Osteoblast (primary cell): ENCODE measurements around the gene DECR2. TPM values are rescaled to one million over a fixed set of nuclear protein-coding genes. Genes with fewer than 3 reads are reported as not detected.

Experiments used
- DNase-seq: peaks from one replicate; pipeline ENCODE4 v3.0.0; 2011; ENCODE audit warnings: low spot score, mixed read lengths; ENCODE audit not compliant: insufficient read length; ENCODE audit errors: missing footprints
- H2AFZ ChIP-seq: 2 replicates; pipeline ENCODE4 v1.6.0; 2011; ENCODE audit warnings: mild to moderate bottlenecking, low read length
- H3K27ac ChIP-seq: 2 replicates; pipeline ENCODE4 v1.5.1; 2011; ENCODE audit warnings: mild to moderate bottlenecking, low read depth, low read length, moderate library complexity
- H3K27me3 ChIP-seq: 2 replicates; pipeline ENCODE4 v1.6.0; 2012; ENCODE audit warnings: mild to moderate bottlenecking, control low read depth, inconsistent platforms, low read length, moderate library complexity; ENCODE audit not compliant: insufficient read depth
- H3K36me3 ChIP-seq: 2 replicates; pipeline ENCODE4 v1.5.1; 2011; ENCODE audit warnings: mild to moderate bottlenecking, low read length, control low read depth, moderate library complexity; ENCODE audit not compliant: insufficient read depth
- H3K4me1 ChIP-seq: 2 replicates; pipeline ENCODE4 v1.5.1; 2011; ENCODE audit warnings: mild to moderate bottlenecking, low read length, control low read depth, moderate library complexity; ENCODE audit not compliant: insufficient read depth
- H3K4me2 ChIP-seq: 2 replicates; pipeline ENCODE4 v1.6.0; 2011; ENCODE audit warnings: mild to moderate bottlenecking, low read length; ENCODE audit not compliant: insufficient read depth
- H3K4me3 ChIP-seq: fragments of 200-600 bp; sonication (generic); 3 replicates; pipeline ENCODE4 v1.5.1; 2012; ENCODE audit warnings: mild to moderate bottlenecking, low read length, inconsistent platforms; ENCODE audit not compliant: insufficient read depth
- H3K79me2 ChIP-seq: 2 replicates; pipeline ENCODE4 v1.6.0; 2012; ENCODE audit warnings: mild to moderate bottlenecking, low read length, control low read depth, inconsistent platforms; ENCODE audit not compliant: insufficient read depth
- H3K9me3 ChIP-seq: 2 replicates; pipeline ENCODE4 v1.5.1; 2011; ENCODE audit warnings: low read depth, low read length, control low read depth
- H4K20me1 ChIP-seq: 2 replicates; pipeline ENCODE4 v1.6.0; 2012; ENCODE audit warnings: mild to moderate bottlenecking, low read length, control low read depth; ENCODE audit not compliant: insufficient read depth
- total RNA-seq: library from RNA; depleted of rRNA; stranded (reverse); fragments of >200 nt; gene quantifications from 2 replicates; pipeline ENCODE4 v1.2.3, GENCODE V29; 2012
- TF ChIP-seq, protein P1 (sequence below): IDR thresholded peaks from 2 replicates; pipeline ENCODE4 v1.5.1; 2011; ENCODE audit warnings: mild to moderate bottlenecking, low read depth, low read length, moderate library complexity; ENCODE audit errors: extremely low read depth

The DECR2 gene
- total RNA-seq, 1 donor: 18.1 TPM

DNA sequence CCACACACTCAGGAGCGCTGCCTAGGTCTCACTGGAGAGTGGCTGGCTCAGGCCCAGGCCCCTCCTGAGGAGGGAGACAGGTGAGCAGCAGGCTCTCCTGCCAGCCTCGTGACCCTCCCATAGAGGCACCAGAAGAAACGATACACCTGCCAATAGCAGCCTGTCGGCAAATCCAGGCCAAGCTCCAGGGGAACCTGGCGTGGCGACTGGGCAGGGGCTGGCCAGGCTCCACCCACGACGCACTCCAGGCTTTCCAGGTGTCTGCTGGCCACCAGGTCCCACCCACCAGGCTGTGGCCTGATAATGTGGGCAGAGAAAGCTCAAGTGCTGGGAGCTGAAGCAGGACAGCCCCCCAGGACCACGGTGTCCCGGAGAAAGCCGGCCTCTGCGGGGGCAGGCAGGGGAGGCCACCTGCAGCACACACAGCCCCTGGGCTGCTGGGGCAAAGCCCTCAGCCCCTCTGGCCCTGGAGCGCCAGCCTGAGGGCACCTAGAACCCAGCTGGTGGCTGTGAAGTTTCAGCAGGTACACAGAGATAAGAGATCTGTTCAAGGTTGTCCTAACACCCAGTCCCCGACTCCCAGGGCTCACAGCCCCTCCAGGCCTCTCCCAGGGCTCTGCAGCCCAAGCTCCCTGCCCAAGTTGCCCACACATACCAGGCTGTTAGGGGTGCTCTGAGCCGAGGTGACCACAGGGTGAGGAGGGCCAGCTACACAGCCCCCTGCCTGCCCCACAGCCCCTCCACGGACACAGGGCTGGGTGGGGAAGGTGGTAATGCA is 22.3 kb upstream of the DECR2 start:
- H3K27ac ChIP-seq: no peak overlapping the region
- H3K4me1 ChIP-seq: peaks cover 2% of the 10 kb centered on the region
- H3K9me3 ChIP-seq: no peaks in the 10 kb centered on the region
- no peak overlapping the region for H3K4me3 ChIP-seq
- TF ChIP-seq, protein P1, sequence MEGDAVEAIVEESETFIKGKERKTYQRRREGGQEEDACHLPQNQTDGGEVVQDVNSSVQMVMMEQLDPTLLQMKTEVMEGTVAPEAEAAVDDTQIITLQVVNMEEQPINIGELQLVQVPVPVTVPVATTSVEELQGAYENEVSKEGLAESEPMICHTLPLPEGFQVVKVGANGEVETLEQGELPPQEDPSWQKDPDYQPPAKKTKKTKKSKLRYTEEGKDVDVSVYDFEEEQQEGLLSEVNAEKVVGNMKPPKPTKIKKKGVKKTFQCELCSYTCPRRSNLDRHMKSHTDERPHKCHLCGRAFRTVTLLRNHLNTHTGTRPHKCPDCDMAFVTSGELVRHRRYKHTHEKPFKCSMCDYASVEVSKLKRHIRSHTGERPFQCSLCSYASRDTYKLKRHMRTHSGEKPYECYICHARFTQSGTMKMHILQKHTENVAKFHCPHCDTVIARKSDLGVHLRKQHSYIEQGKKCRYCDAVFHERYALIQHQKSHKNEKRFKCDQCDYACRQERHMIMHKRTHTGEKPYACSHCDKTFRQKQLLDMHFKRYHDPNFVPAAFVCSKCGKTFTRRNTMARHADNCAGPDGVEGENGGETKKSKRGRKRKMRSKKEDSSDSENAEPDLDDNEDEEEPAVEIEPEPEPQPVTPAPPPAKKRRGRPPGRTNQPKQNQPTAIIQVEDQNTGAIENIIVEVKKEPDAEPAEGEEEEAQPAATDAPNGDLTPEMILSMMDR: no peak
- peaks cover 15% of the 10 kb centered on the region for H4K20me1 ChIP-seq
- H2AFZ ChIP-seq: no peak overlapping the region
- peaks cover 30% of the 10 kb centered on the region for H3K79me2 ChIP-seq
- no peak for DNase-seq
- no peak overlapping the region for H3K4me2 ChIP-seq
- peaks cover 21% of the 10 kb centered on the region for H3K36me3 ChIP-seq
- no peaks in the 10 kb centered on the region for H3K27me3 ChIP-seq

DNA sequence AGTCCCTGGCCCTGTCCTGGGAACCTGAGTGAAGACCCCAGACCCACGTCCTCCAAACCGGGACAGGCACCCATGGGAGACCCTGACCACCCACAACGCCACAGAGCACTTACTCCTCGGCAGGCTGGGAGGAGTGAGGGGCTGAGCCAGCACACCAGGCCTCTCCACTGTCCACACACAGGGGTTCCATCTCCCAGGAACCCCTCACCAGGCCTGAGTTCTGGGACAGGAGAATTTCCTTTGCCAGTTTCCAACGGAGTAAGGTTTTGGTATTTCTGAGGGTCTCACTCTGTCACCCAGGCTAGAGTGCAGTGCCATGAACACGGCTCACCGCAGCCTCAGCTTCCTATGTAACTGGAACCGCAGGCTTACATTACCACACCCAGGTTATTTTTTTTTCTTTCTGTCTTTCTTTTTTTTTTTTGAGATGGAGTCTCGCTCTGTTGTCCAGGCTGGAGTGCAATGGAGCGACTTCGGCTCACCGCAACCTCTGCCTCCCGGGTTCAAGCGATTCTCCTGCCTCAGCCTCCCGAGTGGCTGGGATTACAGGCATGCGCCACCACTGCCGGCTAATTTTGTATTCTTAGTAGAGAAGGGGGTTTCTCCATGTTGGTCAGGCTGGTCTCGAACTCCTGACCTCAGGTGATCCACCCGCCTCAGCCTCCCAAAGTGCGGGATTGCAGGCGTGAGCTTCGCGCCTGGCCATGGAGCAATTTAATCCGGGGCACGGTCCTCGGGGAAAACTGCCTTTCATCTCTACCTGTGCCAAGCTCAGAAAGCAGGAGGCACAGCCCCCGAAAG is 21.5 kb upstream of the DECR2 start:
- Histone ChIP-seq H3K36me3 (peaks cover 13% of the 10 kb centered on the region), H2AFZ (no peak overlapping the region), H3K4me2 (peak overlapping the region; percentile 88), H3K4me3 (peak overlapping the region; percentile 83), H3K4me1 (peaks cover 2% of the 10 kb centered on the region), H3K9me3 (no peaks in the 10 kb centered on the region), H3K27ac (no peak overlapping the region), H3K27me3 (no peaks in the 10 kb centered on the region), H4K20me1 (peaks cover 15% of the 10 kb centered on the region), H3K79me2 (peaks cover 30% of the 10 kb centered on the region)
- DNase-seq: no peak
- TF ChIP-seq, protein P1: no peak

DNA sequence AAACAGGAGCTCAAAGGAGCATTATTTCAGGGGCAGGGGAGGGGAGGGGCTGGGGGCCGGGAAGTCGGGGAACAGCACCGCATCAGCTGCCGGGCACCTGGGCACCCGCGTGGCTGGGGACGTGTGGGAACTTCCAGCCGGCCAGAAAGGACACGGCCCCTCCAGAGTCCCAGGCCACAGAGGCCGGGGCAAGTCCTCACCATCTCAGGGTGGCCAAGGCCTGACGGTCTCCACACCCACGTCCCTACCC is 21.0 kb upstream of the DECR2 start:
- H3K36me3 ChIP-seq: peaks cover 13% of the 10 kb centered on the region
- peak overlapping the region; percentile 88 for H3K4me2 ChIP-seq
- peaks cover 30% of the 10 kb centered on the region for H3K79me2 ChIP-seq
- H4K20me1 ChIP-seq: peaks cover 15% of the 10 kb centered on the region
- TF ChIP-seq, protein P1: no peak
- H3K9me3 ChIP-seq: no peaks in the 10 kb centered on the region
- peak overlapping the region; percentile 70 for H2AFZ ChIP-seq
- peaks cover 2% of the 10 kb centered on the region for H3K4me1 ChIP-seq
- DNase-seq: no peak
- H3K27me3 ChIP-seq: no peaks in the 10 kb centered on the region
- H3K4me3 ChIP-seq: peak overlapping the region; percentile 83
- H3K27ac ChIP-seq: no peak overlapping the region
